A673 (cell line): ENCODE results near the gene PLA2G6. TPM values are rescaled to one million over a fixed set of nuclear protein-coding genes. Genes with fewer than 3 reads are reported as not detected.

Experiments
- BruUV-seq: library from RNA; stranded (reverse); fragments of 400-500 nt; replicated peaks from 2 replicates; lab custom pipeline; 2021; lab: Mats Ljungman, UMichigan
- CTCF ChIA-PET: fragments of 300-600 bp; sonication (Branson Sonifier 250); formaldehyde crosslinking; loops from one replicate; lab custom pipeline; 2022; ENCODE audit warnings: antibody characterized with exemption; lab: Charles Lee
- POLR2A ChIA-PET: fragments of 300-600 bp; sonication (Branson Sonifier 250); formaldehyde crosslinking; loops from one replicate; lab custom pipeline; 2022; ENCODE audit warnings: antibody characterized with exemption; ENCODE audit not compliant: low non-redundant PET; lab: Charles Lee
- DNase-seq: peaks from one replicate; pipeline ENCODE4 v3.0.0-alpha.2; 2015; ENCODE audit warnings: low spot score
- H3K27ac ChIP-seq: fragments of 200-600 bp; sonication (generic); 2 replicates; pipeline ENCODE4 v1.5.1; 2016; ENCODE audit warnings: mixed run types, low read depth, mild to moderate bottlenecking, mixed read lengths, antibody characterized with exemption, low read length; ENCODE audit not compliant: poor library complexity, severe bottlenecking
- H3K27me3 ChIP-seq: fragments of 200-600 bp; sonication (generic); replicated peaks from 2 replicates; pipeline ENCODE4 v1.6.1; 2017; ENCODE audit warnings: mixed run types, low read depth, mild to moderate bottlenecking, mixed read lengths, antibody characterized with exemption, low read length; ENCODE audit not compliant: insufficient read depth, poor library complexity
- H3K36me3 ChIP-seq: fragments of 200-600 bp; sonication (generic); 2 replicates; pipeline ENCODE4 v1.6.1; 2016; ENCODE audit warnings: mixed run types, mild to moderate bottlenecking, mixed read lengths, antibody characterized with exemption, low read length; ENCODE audit not compliant: insufficient read depth, poor library complexity, severe bottlenecking
- H3K4me1 ChIP-seq: fragments of 200-600 bp; sonication (generic); 2 replicates; pipeline ENCODE4 v1.6.1; 2017; ENCODE audit warnings: mixed run types, mild to moderate bottlenecking, mixed read lengths, antibody characterized with exemption, low read length; ENCODE audit not compliant: insufficient read depth, poor library complexity, severe bottlenecking
- H3K4me3 ChIP-seq: fragments of 200-600 bp; sonication (generic); 2 replicates; pipeline ENCODE4 v1.5.1; 2016; ENCODE audit warnings: low read depth, mixed run types, mild to moderate bottlenecking, mixed read lengths, low read length; ENCODE audit not compliant: poor library complexity, severe bottlenecking
- H3K9me3 ChIP-seq: fragments of 200-600 bp; sonication (generic); 2 replicates; pipeline ENCODE4 v1.6.1; 2016; ENCODE audit warnings: mixed run types, low read depth, mild to moderate bottlenecking, mixed read lengths, antibody characterized with exemption, low read length; ENCODE audit not compliant: poor library complexity, severe bottlenecking
- CTCF ChIP-seq: fragments of 300-800, 200-600 bp; sonication (generic); conservative IDR thresholded peaks from 2 replicates; pipeline ENCODE4 v1.5.1; 2017; ENCODE audit warnings: low read depth, mild to moderate bottlenecking, antibody characterized with exemption, low read length, moderate library complexity, mixed read lengths
- EZH2 ChIP-seq: fragments of 200-600 bp; sonication (generic); IDR thresholded peaks from 2 replicates; pipeline ENCODE4 v1.6.1; 2017; ENCODE audit warnings: borderline replicate concordance, low read depth, mild to moderate bottlenecking, mixed read lengths, antibody characterized with exemption, low read length; ENCODE audit not compliant: poor library complexity, severe bottlenecking
- intact Hi-C: fragments of 100-400 bp; cut with micrococcal nuclease; formaldehyde crosslinking; loops from one replicate; pipeline ENCODE4 v1.10.0; 2022; ENCODE audit not compliant: unreplicated experiment
- total RNA-seq: library from RNA; stranded (reverse); gene quantifications from 2 replicates; pipeline ENCODE4 v1.2.3, GENCODE V29; 2021

Gene PLA2G6
- total RNA-seq, 1 experiment from 2014 or later, result 31.8 TPM

DNA sequence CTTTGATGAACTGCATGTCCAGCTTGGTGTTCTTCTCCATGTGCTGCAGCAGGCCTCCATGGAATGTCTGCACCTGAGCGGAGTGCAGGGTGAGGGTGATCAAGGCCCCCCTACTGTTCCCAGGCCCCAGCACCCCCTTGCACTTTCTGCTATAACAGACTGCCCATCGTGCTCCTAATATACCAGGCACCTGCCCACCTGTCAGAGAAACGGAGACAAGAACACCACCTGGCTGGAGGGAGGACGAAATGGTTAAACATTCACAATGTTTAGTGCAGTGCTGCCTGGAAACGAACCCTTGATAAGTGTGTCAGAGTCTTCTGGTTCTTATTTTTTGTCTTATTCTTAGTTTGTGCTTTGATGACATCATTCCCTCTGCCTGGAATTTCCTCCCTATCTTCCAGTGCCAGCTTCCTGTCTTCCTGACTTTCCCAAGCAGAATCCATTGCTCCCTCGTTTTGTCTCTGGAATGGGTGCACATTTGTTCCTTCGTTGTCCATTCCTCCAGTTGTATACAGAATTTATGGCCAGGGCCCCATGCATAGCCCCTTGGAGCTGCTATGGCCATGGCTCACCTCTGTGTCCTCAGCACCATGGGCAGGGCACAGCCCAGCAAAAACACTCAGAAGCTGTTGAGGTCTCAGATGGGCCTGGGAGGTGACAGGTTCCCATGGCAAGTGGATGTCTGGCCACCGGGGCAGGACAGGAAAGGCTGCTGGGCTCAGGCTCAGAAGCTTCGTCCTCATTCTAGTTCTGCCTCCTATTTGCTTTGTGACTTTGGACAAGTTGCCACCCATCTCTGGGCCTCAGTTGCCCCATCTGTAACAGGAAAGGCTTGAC is 83.0 kb downstream of the PLA2G6 start:
- no TSS peak for BruUV-seq

DNA sequence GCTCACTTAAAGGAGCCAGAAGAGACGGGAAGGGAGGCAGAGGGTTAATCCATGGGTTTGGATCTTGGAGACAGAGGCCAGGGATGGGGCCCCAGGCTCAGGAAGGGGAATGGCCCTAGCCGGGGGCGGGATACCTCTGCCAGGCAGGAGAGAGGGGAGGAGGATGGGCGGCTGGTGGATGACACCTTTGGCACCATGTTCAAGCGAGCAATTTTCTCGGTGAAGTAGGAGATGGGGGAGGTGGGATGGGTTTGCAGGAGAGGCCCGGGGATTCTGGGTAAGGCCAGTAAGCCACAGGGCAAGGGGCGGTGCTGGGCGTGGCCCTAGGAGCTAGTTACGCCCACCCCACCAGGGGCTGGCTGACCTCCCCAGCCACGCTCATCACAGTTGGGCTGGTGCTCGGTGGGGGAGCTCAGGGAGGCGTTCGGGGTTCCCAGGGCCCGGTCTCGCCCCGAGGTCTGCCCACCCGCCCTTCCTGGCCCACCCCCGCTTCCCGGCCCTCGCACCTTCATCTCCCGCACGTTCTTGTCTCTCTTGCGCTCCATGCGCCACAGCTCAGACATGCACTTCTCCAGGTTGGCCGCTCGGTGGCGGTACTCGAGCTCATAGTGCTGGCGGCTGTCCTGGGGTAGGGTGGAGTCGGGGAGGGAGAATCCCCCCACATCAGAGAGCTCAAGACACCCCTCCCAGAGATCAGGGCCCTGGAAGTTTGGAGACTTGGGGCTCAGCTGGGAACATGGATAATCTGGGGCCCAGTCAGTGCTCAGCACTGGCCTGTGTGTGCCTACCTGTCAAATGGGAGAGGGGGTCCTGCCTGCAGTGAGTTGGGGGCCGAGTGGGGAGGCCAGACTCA is 83.8 kb downstream of the PLA2G6 start:
- DNase-seq, result no peak
- no TSS peak for BruUV-seq
- intact Hi-C loops, result no loop called here
- no peaks in the 10 kb centered on the region for H3K9me3 ChIP-seq
- no peaks in the 10 kb centered on the region for H3K27me3 ChIP-seq
- H3K4me3 ChIP-seq, result no peak overlapping the region
- no peaks in the 10 kb centered on the region for H3K4me1 ChIP-seq
- H3K36me3 ChIP-seq, result no peaks in the 10 kb centered on the region
- no peak overlapping the region for H3K27ac ChIP-seq
- TF ChIP-seq EZH2 (no peak), CTCF (no peak)
- CTCF ChIA-PET, result interaction anchor here (0.6 to 0.8 kb wide), 2 partner anchors 42 to 427 kb away, joined by 4 to 5 read pairs; no protein-coding TSS in a partner anchor
- POLR2A ChIA-PET, result interaction anchor here (0.6 kb wide), 1 partner anchor 357 kb away, joined by 3 read pairs; no protein-coding TSS in a partner anchor

More for the DNA sequence above, 83.0 kb downstream of the PLA2G6 start:
- Histone ChIP-seq H3K27ac (no peak overlapping the region), H3K27me3 (no peaks in the 10 kb centered on the region), H3K36me3 (no peaks in the 10 kb centered on the region), H3K9me3 (no peaks in the 10 kb centered on the region), H3K4me1 (no peaks in the 10 kb centered on the region), H3K4me3 (no peak overlapping the region)
- intact Hi-C loops, result no loop called here
- no peak for DNase-seq
- CTCF ChIA-PET, result interaction anchor here (0.6 kb wide), 1 partner anchor 43 kb away, joined by 4 read pairs; no protein-coding TSS in a partner anchor
- POLR2A ChIA-PET, result no interaction called here
- TF ChIP-seq CTCF, result no peak
- no peak for TF ChIP-seq EZH2

DNA sequence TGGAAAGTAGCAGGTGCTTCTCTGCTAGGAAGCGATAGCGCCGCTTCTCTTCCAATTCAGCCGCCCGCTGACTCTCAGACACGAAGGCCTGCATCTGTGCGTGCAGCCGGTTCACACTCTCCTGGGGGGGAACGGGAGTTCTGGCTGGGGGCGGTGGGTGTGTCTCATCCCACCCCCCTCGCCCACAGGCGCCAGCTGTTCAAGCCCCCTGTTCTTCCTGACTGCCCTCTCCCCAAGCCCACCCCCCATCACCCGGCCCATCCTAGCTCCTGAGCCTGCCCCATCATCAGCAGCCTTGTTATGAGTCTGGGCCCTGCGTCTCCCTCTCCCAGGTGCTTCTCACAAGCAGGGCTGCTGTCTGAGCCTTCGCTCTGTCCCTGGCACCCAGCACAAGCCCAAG is 84.6 kb downstream of the PLA2G6 start:
- DNase-seq, result no peak
- no peaks in the 10 kb centered on the region for H3K36me3 ChIP-seq
- H3K4me3 ChIP-seq, result no peak overlapping the region
- BruUV-seq, result no TSS peak
- ChIA-PET POLR2A (interaction anchor here (0.6 kb wide), 1 partner anchor 357 kb away, joined by 3 read pairs; no protein-coding TSS in a partner anchor), CTCF (interaction anchor here (0.8 kb wide), 1 partner anchor 428 kb away, joined by 5 read pairs; no protein-coding TSS in a partner anchor)
- TF ChIP-seq CTCF (no peak), EZH2 (no peak)
- H3K4me1 ChIP-seq, result no peaks in the 10 kb centered on the region
- H3K27me3 ChIP-seq, result no peaks in the 10 kb centered on the region
- no peaks in the 10 kb centered on the region for H3K9me3 ChIP-seq
- no peak overlapping the region for H3K27ac ChIP-seq
- intact Hi-C loops, result no loop called here
